HFF-Myc (cell line): ENCODE results near the gene TMOD2.

Experiments used
- DNase-seq: peaks from one replicate; pipeline ENCODE4 v3.0.0-alpha.2; 2011; ENCODE audit warnings: low read depth; ENCODE audit errors: extremely low read depth
- H3K4me3 ChIP-seq: replicated peaks from 2 replicates; pipeline ENCODE4 v1.5.1; 2011; ENCODE audit warnings: low read depth, mild to moderate bottlenecking, control low read depth, low read length
- CTCF ChIP-seq: IDR thresholded peaks from 2 replicates; pipeline ENCODE4 v1.5.1; 2012; ENCODE audit warnings: mild to moderate bottlenecking, low read depth, low read length, control low read depth; ENCODE audit errors: missing control alignments

The TMOD2 gene

GRCh38 chr15:51770902-51771301 is 19.5 kb downstream of the TMOD2 start:
- DNase-seq: no peak
- TF ChIP-seq CTCF: no peak

GRCh38 chr15:51771773-51772172 is 20.4 kb downstream of the TMOD2 start:
- H3K4me3 ChIP-seq: no peak overlapping the region
- DNase-seq: no peak
- no peak for TF ChIP-seq CTCF

More at GRCh38 chr15:51770902-51771301, 19.5 kb downstream of the TMOD2 start:
- no peak overlapping the region for H3K4me3 ChIP-seq

- no peak for TF ChIP-seq CTCF
- DNase-seq: no peak
- H3K4me3 ChIP-seq: no peak overlapping the region
Measured at GRCh38 chr15:51774916-51775315, 23.5 kb downstream of the TMOD2 start.

GRCh38 chr15:51775967-51776816 is 24.8 kb downstream of the TMOD2 start:
- H3K4me3 ChIP-seq: no peak overlapping the region
- TF ChIP-seq CTCF: peak; percentile 72
- DNase-seq: no peak

GRCh38 chr15:51776952-51777569 is 25.7 kb downstream of the TMOD2 start:
- peak; percentile 82 for TF ChIP-seq CTCF
- peak; percentile 67 for DNase-seq
- H3K4me3 ChIP-seq: no peak overlapping the region

GRCh38 chr15:51780636-51781035 is 29.2 kb downstream of the TMOD2 start:
- no peak overlapping the region for H3K4me3 ChIP-seq
- DNase-seq: no peak
- TF ChIP-seq CTCF: no peak
